ENCODE measurements around the gene TBL1Y.
"Not testable (repeated sequence)": the region's sequence is repeated elsewhere in the genome, so short reads cannot be mapped to it uniquely, and the experiment has no call there.

TBL1Y gene

DNA sequence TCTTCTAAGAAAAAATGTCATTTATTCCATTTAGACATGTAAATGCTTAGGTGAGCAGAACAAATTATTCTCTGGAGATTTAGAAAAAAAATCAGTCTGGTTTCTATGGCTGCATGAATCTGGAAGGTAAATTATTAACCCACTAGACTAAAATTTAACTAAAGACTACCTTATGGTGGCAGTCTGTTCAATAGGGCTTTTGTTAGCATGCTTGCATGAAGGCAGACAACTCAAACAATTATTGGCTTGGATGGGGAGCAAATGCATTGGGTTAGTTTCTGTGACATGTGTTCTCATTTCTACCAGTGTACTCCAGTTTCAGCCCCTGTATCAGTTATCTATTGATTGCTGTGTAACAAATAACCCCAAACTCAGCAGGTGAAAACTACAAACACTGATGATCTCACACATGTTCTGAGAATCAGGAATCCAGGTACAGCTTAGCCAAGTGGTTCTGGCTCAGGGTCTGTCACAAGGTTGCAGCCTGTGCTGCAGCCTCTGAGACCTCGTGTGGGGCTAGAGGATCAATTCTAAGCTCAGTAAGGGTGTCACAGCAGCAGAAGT is 87.1 kb downstream of the TBL1Y start:
- Mint-ChIP-seq H3K27me3 (no peaks in the 10 kb centered on the region), H3K4me1 (ENCODE audit: low read depth) (no peaks in the 10 kb centered on the region), H3K27ac (no peak overlapping the region)

DNA sequence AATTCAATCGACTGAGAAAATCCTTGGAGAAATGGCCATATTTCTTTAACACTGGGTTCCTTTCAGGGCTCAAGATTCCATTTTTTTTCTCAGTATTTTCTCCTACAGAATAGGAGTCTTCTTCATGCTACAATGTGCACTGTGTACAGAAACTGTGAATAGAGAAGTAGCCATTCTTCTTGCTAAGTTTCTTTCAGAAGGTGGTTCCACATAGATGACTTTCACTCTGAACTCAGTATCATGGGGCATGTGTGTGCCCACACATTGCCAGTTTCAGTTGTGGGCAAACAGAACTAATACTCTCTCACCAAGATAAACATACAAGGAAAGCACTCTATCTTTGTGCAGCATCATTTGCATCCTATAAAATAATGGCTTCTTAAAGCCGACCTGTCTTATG is 89.4 kb downstream of the TBL1Y start:
- H3K9me3 Mint-ChIP-seq (ENCODE audit: low read depth), result no peaks in the 10 kb centered on the region
- H3K4me3 Mint-ChIP-seq, result no peak overlapping the region
- no peak overlapping the region for H3K27ac Mint-ChIP-seq
- no peaks in the 10 kb centered on the region for H3K36me3 Mint-ChIP-seq
- no peaks in the 10 kb centered on the region for H3K27me3 Mint-ChIP-seq
- no peaks in the 10 kb centered on the region for H3K4me1 Mint-ChIP-seq (ENCODE audit: low read depth)

More for the DNA sequence above, 87.1 kb downstream of the TBL1Y start:
- H3K36me3 Mint-ChIP-seq, result no peaks in the 10 kb centered on the region
- H3K4me3 Mint-ChIP-seq, result no peak overlapping the region
- no peaks in the 10 kb centered on the region for H3K9me3 Mint-ChIP-seq (ENCODE audit: low read depth)

DNA sequence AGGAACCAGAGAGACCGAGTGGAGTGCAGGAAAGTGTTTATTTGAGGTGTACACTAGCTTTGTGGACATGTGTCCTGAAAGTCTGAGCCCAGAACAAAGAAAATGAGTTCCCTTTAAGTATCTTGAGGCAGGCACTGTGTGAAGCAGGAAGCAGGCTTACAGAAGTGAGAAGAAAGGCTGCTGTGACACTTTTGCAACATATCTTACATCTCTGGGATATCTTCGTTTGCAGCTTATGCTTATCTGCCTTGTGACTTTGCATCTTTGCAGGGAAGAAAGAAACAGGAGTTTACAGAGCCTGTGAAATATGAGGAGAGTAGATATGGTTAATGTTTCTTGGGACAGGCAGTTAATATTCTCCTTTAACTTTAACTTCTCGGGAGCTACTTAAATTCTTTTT is 92.1 kb downstream of the TBL1Y start:
- no peaks in the 10 kb centered on the region for H3K36me3 Mint-ChIP-seq
- no peaks in the 10 kb centered on the region for H3K4me1 Mint-ChIP-seq (ENCODE audit: low read depth)
- no peaks in the 10 kb centered on the region for H3K9me3 Mint-ChIP-seq (ENCODE audit: low read depth)
- no peak overlapping the region for H3K4me3 Mint-ChIP-seq
- H3K27me3 Mint-ChIP-seq, result no peaks in the 10 kb centered on the region
- no peak overlapping the region for H3K27ac Mint-ChIP-seq

DNA sequence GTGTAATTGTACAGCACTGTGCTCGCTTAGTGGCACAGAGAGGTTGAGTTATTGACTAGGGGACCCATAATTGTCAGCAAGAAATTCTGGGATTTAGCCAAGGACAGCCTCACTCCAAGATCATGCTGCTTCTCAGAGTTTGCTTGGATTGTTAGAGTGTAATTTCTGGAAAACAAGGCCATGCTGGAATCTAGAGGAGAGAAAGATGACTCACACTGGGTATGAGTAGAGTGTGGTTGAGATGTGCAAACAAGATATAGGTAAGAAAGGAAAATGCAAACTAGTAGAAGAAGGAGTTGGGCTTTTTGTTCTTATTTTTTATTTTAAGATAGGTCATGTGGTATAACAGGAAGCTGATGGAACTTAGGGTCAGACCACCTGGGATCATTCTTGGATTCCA is 97.4 kb downstream of the TBL1Y start:
- Mint-ChIP-seq H3K4me1 (ENCODE audit: low read depth) (no peaks in the 10 kb centered on the region), H3K4me3 (no peak overlapping the region), H3K9me3 (ENCODE audit: low read depth) (no peaks in the 10 kb centered on the region), H3K27ac (no peak overlapping the region), H3K36me3 (no peaks in the 10 kb centered on the region), H3K27me3 (no peaks in the 10 kb centered on the region)

DNA sequence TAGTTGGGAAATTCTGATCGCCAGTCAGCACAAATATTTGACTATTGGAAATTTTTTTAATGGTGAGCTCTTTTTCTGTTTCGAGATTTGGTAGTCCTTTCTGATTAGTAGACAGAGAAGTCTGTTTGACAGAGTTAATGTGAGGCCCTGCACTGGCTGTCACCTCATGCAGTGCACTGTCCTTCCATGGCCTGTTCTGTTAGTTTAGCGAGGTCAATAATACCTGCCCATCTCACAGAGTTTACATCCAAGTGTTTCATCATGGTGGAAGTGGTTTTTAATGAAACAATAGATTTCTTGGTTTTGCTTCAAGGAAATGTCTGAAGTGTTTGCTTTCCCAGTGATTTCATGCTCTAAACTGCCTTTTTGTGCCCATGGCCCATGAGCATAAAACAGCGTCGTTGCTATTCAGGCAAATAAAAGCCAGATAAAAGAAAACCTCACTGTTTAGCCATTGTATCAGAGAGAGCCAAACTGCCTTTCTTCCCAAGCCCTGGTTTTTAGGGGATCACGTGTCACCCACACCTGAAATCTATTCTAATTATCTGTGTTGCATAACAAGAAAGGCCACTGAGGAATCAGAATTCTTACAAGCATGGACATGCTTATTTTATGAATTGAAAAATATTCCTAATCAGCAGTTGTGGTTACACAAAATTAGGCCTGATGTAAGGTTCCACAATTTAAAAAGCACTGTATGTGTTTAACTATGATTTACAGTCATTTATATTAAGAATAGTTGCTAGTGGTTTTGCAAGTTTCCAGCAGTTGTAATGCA is 98.3 kb downstream of the TBL1Y start:
- Mint-ChIP-seq H3K36me3 (no peaks in the 10 kb centered on the region), H3K4me1 (ENCODE audit: low read depth) (no peaks in the 10 kb centered on the region), H3K9me3 (ENCODE audit: low read depth) (no peaks in the 10 kb centered on the region), H3K4me3 (no peak overlapping the region), H3K27me3 (no peaks in the 10 kb centered on the region), H3K27ac (no peak overlapping the region)

DNA sequence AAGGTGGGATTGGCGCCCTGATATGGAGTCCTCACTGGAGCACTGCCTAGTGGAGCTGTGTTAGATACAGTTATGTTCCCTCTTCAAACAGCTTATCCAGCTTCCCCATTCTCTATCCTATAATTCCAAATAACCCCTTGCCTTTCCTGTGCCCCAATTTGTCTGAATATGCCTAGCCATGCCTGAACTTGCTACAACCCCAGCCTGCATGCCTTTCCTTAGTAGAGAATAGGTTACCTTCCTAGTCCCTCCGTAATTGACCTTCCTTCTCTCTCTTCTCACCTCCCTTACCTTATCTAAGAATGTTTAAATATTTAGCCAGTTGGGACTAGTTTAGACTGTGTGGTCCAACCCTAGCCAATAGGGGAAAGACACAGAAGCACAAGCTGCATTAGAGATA is 102.6 kb downstream of the TBL1Y start:
- Mint-ChIP-seq H3K27ac (no peak overlapping the region), H3K27me3 (no peaks in the 10 kb centered on the region), H3K36me3 (no peaks in the 10 kb centered on the region), H3K4me3 (no peak overlapping the region), H3K4me1 (ENCODE audit: low read depth) (no peaks in the 10 kb centered on the region), H3K9me3 (ENCODE audit: low read depth) (no peaks in the 10 kb centered on the region)

DNA sequence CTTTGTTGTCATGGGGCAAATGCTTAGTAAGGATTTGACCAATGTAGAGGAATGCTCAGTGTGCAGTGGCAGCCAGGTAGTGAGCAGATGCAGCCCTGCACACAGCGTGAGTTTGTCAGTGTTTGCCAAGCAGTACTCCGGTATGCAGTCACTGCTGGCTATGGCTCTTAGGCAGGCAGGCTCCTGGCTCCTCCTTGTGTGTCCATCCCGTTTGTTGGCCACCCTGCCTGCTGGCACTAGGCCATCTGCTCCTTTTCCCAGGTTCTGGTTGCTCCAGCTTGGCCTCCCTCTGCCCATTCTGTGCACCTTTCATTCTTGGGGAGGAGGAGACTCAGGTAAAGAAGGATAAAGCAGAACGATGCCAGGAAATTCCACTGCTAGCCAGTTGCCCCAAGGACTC is 106.0 kb downstream of the TBL1Y start:
- H3K9me3 Mint-ChIP-seq (ENCODE audit: low read depth), result no peaks in the 10 kb centered on the region
- H3K27ac Mint-ChIP-seq, result no peak overlapping the region
- no peaks in the 10 kb centered on the region for H3K36me3 Mint-ChIP-seq
- H3K27me3 Mint-ChIP-seq, result no peaks in the 10 kb centered on the region
- H3K4me3 Mint-ChIP-seq, result no peak overlapping the region
- no peaks in the 10 kb centered on the region for H3K4me1 Mint-ChIP-seq (ENCODE audit: low read depth)

DNA sequence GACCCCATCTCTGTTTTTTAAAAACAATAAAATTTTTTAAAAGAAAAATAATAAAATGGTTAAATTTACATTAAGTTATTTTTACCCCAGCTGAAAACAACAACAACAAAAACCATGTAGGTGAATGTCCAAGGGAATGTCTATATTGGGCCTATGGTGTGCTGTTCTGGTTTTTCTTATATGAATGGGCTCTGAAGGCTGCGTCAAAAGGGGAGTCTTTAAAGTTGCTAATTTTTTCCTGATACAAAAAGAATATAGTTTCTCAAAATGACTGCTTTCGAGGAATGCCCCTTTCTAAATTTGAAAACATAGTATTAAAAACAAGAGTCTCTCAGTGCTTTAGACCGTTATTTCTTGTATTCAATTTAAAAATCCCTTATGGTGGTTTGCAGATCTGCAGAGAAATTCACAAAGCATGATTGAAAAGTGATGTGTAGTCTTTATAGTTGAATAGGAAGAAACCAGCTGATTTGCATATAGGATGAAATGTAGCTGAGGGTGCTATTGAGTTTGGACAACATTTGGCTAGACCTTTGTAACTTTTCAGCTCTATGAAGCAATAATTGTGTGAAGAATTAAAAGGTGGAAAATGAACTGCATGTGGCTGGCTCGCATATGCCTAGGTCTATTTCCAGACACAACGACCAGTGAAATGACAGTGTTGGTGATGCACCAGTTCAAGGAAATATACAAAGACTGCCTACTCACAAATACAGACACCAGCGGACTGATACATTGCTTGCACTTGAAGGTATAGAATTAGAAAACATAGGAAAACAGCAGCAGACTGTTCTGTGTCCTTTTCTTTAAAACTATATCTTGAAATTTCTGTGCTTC is 107.0 kb downstream of the TBL1Y start:
- Mint-ChIP-seq H3K9me3 (ENCODE audit: low read depth) (no peaks in the 10 kb centered on the region), H3K27me3 (no peaks in the 10 kb centered on the region), H3K4me1 (ENCODE audit: low read depth) (no peaks in the 10 kb centered on the region), H3K27ac (no peak overlapping the region), H3K36me3 (no peaks in the 10 kb centered on the region), H3K4me3 (no peak overlapping the region)

DNA sequence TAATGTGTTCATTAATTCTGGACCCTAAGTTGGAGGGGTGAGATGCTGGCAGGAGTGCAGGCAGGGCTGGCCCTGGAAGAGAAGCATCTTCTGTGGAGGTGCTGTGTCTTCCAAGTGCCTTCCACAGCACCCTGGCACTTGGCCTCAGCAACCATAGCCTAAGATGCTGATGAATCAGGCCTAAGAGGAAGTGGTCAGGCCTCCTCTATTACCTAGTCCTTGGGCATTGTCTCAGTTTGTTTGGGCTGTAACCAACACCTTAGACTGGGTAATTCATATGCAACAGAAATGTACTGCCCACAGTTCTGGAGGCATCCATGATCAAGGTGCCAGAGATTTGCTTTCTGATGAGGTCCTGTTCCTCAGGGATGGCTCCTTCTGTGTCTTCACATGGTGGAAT is 128.5 kb downstream of the TBL1Y start:
- Mint-ChIP-seq H3K27me3 (no peaks in the 10 kb centered on the region), H3K27ac (no peak overlapping the region), H3K4me1 (ENCODE audit: low read depth) (no peaks in the 10 kb centered on the region), H3K36me3 (no peaks in the 10 kb centered on the region), H3K4me3 (no peak overlapping the region), H3K9me3 (ENCODE audit: low read depth) (no peaks in the 10 kb centered on the region)

DNA sequence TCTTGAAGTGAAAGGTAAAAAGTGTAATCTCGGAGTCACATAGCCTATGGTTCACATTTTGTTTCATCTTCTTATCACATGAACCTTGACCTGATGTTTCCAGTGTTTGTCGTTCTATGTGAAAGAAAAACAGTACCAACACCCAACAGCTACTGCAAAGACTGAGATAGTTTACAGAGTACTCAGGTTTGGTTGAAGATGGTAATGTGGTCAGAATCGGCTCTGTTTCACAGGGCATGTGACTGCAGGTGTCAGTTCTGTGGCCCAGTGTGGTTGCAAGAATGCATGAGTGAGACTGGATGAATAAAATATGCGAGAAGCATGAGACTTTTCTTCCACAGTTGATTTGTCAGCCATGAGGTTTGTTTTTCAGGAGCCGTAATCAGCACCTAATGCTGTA is 130.2 kb downstream of the TBL1Y start:
- Mint-ChIP-seq H3K27ac (no peak overlapping the region), H3K9me3 (ENCODE audit: low read depth) (no peaks in the 10 kb centered on the region), H3K36me3 (no peaks in the 10 kb centered on the region), H3K4me3 (no peak overlapping the region), H3K4me1 (ENCODE audit: low read depth) (no peaks in the 10 kb centered on the region), H3K27me3 (no peaks in the 10 kb centered on the region)

DNA sequence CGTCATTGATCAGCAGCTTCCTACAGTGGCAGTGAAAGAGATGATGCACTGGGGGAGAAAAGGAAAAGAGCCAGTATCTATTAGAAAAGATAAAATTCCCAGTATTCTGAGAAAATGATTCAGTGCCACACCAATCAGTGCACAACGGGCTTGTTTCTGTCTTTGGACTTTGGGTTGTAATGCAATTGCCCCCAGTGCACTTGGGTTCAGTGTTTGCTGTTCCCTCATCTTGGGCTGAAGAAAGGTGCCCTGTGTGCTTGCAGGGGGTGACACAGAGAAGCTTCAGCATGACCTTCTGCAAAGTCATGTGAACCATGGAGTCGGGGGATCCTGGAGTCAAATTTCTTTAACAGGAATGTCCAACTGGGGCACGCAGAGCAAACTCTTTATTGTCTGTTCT is 131.5 kb downstream of the TBL1Y start:
- Mint-ChIP-seq H3K27ac (no peak overlapping the region), H3K27me3 (no peaks in the 10 kb centered on the region), H3K4me3 (no peak overlapping the region), H3K36me3 (no peaks in the 10 kb centered on the region), H3K9me3 (ENCODE audit: low read depth) (no peaks in the 10 kb centered on the region), H3K4me1 (ENCODE audit: low read depth) (no peaks in the 10 kb centered on the region)

DNA sequence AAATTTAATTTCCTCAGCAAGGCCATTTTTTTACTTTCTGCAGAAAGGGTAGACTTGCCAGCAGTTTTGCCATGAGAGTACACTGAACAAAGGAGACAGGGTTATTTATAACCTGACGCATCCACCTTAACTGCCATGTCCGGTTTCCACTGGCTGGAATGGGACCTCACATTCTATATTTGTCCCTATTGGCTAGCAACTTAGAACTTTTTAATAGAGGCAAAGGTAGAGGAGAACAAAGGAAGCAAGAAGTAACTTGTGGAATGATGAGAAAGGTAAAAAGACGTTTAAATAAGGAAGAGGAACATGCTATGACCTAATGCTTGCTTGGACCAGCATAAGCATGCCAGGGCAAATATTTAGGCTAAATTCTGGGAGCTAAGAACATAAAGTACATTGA is 142.0 kb downstream of the TBL1Y start:
- H3K36me3 Mint-ChIP-seq; H3K4me3 Mint-ChIP-seq; H3K27me3 Mint-ChIP-seq; H3K9me3 Mint-ChIP-seq (ENCODE audit: low read depth); H3K27ac Mint-ChIP-seq; H3K4me1 Mint-ChIP-seq (ENCODE audit: low read depth): not testable (repeated sequence)

DNA sequence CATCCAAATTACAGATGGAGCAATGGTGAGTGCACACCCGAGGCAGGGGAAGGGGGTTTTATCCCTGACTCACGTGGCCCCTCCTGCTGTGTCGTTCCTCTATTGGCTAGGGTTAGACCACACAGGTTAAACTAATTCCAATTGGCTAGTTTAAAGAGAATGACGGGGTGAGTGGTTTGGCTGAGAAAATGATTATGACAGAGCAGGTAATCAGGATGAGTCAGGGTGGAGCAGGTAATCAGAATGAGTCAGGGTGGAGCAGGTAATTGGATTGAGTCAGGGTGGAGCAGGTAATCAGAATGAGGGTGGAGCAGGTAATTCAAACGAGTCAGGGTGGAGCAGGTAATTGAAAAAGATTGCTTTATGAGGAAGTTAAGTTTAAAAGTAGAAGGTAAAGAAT is 146.4 kb downstream of the TBL1Y start:
- no peaks in the 10 kb centered on the region for H3K4me1 Mint-ChIP-seq (ENCODE audit: low read depth)
- H3K27ac Mint-ChIP-seq, result no peak overlapping the region
- no peak overlapping the region for H3K4me3 Mint-ChIP-seq
- no peaks in the 10 kb centered on the region for H3K9me3 Mint-ChIP-seq (ENCODE audit: low read depth)
- H3K27me3 Mint-ChIP-seq, result peaks cover 1% of the 10 kb centered on the region
- no peaks in the 10 kb centered on the region for H3K36me3 Mint-ChIP-seq

DNA sequence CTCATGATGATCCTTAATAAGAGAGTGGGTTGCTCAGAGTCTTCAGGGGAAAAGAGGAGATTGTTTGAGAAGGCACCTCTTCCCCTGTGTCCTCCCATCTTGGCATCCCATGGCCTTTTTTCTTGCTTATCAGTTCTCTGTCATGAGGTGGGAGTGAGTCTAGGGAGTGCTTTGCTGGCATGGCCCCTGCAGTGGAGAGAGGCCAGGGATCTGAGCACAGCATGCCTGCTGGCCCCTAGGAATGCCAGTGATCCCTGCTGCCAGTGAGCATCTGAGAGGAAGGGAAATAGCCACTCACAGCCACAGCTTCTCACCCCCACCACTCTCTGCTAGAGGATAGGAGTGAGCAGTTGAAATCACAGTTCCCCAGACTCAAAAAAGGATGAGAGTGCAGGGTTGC is 168.2 kb downstream of the TBL1Y start:
- H3K9me3 Mint-ChIP-seq (ENCODE audit: low read depth), result no peaks in the 10 kb centered on the region
- no peaks in the 10 kb centered on the region for H3K4me1 Mint-ChIP-seq (ENCODE audit: low read depth)
- H3K27ac Mint-ChIP-seq, result no peak overlapping the region
- H3K36me3 Mint-ChIP-seq, result no peaks in the 10 kb centered on the region
- no peaks in the 10 kb centered on the region for H3K27me3 Mint-ChIP-seq
- no peak overlapping the region for H3K4me3 Mint-ChIP-seq

DNA sequence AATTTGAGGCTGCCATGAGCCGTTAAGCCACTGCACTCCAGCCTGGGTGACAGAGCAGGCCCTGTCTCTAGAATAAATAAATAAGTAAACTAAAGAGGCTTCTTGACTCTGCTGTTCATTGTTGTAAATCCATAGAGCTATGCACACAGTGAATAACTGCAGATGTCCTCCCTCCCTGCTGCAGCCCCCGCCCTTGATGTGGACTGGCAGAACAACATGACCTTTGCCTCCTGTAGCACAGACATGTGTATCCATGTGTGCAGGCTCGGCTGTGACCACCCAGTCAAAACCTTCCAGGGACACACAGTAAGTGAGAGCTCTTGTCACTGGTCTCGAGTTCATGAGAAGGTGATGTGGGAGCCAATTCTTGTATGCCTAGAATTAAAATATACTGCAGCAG is 170.1 kb downstream of the TBL1Y start:
- H3K9me3 Mint-ChIP-seq (ENCODE audit: low read depth); H3K36me3 Mint-ChIP-seq; H3K27me3 Mint-ChIP-seq; H3K4me1 Mint-ChIP-seq (ENCODE audit: low read depth); H3K4me3 Mint-ChIP-seq; H3K27ac Mint-ChIP-seq: not testable (repeated sequence)
